ENCODE measurements around the gene JARID2. TPM values are rescaled to one million over a fixed set of nuclear protein-coding genes. Genes with fewer than 3 reads are reported as not detected.

The JARID2 gene
- total RNA-seq, 1 experiment from 2014 or later = 23.6 TPM

DNA sequence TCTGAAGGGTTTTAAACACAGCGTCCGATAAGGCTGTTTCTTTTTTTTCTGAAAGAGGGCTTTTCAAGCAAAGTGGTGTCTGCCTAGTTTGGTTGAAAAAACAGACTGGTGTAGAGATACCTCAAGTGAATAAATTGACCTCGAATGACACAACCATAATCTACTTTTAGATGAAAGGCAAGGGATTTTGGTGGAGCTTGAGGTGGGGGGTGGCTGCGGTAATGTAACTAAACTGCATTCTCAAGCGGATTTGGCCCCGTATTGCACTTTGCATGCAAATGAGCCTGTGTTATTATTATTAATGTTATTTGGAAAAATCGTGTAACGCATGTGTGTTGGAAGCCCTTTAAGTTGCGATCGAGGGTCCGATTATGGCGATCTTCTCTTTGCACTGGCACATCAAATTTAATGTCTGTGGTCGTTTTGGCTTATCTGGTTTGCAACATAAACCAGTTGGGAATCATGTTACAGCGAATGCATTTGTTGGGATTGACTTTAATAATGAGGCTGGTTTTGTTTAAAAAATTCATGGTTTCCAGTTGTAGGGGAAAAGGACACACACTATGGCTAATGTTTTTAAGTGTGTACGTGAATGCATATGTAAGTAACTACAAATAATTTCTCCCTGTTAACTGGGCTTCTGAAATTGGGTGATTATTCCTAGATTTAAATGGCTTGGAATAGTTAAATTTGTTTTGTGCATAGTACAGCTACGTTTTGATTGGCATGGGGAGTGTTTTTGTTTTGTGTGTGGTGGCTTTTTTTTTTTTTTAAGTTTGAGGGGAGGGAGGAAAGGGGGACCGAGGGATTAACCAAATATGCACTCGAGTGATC lies 1.0 kb downstream of the JARID2 start:
- intact Hi-C loops (cut with micrococcal nuclease) = loop anchor here (5.0 to 10.0 kb wide), 6 partner anchors 145 to 1032 kb away; no protein-coding TSS in a partner anchor
- ChIA-PET CTCF (interaction anchor here (0.6 kb wide), 1 partner anchor 631 kb away, joined by 3 read pairs; no protein-coding TSS in a partner anchor), POLR2A (no interaction called here), RAD21 (ENCODE audit: low non-redundant PET in 1 of 2, low total read pairs in 2 of 2, uncharacterized antibody in 2 of 2, unreplicated experiment in 2 of 2) (interaction anchor here in 1 of 2 experiments (0.6 to 0.7 kb wide), 2 partner anchors 50 to 500 kb away, joined by 3 read pairs; no protein-coding TSS in a partner anchor)
- H4K20me1 ChIP-seq (ENCODE audit: insufficient read depth) = no peaks in the 10 kb centered on the region
- BruUV-seq (replicated peaks) = no TSS peak
- peak overlapping the region; percentile 90 for H3K4me2 ChIP-seq (ENCODE audit: low read length)
- no peaks in the 10 kb centered on the region for H3K27me3 ChIP-seq (ENCODE audit: insufficient read depth, low read length)
- ATAC-seq (no peak), DNase-seq (ENCODE audit: low read depth, low spot score) (no peak)
- no peaks in the 10 kb centered on the region for H3K9me3 ChIP-seq (ENCODE audit: control insufficient read depth in 1 of 2, insufficient read depth in 1 of 2, low read depth in 1 of 2, low read length in 2 of 2)
- peaks cover 50% of the 10 kb centered on the region for H3K79me2 ChIP-seq (ENCODE audit: insufficient read depth, low read length)
- H3K36me3 ChIP-seq (ENCODE audit: control insufficient read depth in 1 of 2, insufficient read depth in 2 of 2, low read length in 2 of 2) = no peaks in the 10 kb centered on the region; a peak in 1 of 4 replicates
- no peak overlapping the region for H2AFZ ChIP-seq (ENCODE audit: low read depth, low read length, poor library complexity, severe bottlenecking)
- no peaks in the 10 kb centered on the region for H3K9me2 ChIP-seq (ENCODE audit: insufficient read depth)
- peak overlapping the region; percentile 72 to 81 for H3K4me3 ChIP-seq (replicated peaks in 1 of 2; ENCODE audit: low read depth in 1 of 2, low read length in 2 of 2)
- peaks cover 16 to 44% of the 10 kb centered on the region in 2 experiments for H3K4me1 ChIP-seq (ENCODE audit: control insufficient read depth in 1 of 2, insufficient read depth in 2 of 2, low read length in 2 of 2)
- peak overlapping the region; percentile 82 for H3K9ac ChIP-seq (ENCODE audit: low read length)
- H3K27ac ChIP-seq (ENCODE audit: low read depth, low read length) = no peak overlapping the region
- TF ChIP-seq, protein P1, sequence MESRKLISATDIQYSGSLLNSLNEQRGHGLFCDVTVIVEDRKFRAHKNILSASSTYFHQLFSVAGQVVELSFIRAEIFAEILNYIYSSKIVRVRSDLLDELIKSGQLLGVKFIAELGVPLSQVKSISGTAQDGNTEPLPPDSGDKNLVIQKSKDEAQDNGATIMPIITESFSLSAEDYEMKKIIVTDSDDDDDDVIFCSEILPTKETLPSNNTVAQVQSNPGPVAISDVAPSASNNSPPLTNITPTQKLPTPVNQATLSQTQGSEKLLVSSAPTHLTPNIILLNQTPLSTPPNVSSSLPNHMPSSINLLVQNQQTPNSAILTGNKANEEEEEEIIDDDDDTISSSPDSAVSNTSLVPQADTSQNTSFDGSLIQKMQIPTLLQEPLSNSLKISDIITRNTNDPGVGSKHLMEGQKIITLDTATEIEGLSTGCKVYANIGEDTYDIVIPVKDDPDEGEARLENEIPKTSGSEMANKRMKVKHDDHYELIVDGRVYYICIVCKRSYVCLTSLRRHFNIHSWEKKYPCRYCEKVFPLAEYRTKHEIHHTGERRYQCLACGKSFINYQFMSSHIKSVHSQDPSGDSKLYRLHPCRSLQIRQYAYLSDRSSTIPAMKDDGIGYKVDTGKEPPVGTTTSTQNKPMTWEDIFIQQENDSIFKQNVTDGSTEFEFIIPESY (IDR thresholded peaks at IDR 0.05; ENCODE audit: extremely low read depth, insufficient replicate concordance, low read length) = no peak
- TF ChIP-seq CBX3 (IDR thresholded peaks at IDR 0.05; ENCODE audit: low read depth) = no peak
- no peak for TF ChIP-seq ELF1 (IDR thresholded peaks at IDR 0.05; ENCODE audit: borderline replicate concordance, low read depth)
- TF ChIP-seq, protein P2, sequence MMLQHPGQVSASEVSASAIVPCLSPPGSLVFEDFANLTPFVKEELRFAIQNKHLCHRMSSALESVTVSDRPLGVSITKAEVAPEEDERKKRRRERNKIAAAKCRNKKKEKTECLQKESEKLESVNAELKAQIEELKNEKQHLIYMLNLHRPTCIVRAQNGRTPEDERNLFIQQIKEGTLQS (IDR thresholded peaks at IDR 0.05) = no peak
- no peak for TF ChIP-seq POLR2A (IDR thresholded peaks at IDR 0.05; ENCODE audit: borderline replicate concordance, extremely low read depth, insufficient read depth, insufficient read length)
- TF ChIP-seq, protein P3, sequence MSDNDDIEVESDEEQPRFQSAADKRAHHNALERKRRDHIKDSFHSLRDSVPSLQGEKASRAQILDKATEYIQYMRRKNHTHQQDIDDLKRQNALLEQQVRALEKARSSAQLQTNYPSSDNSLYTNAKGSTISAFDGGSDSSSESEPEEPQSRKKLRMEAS (IDR thresholded peaks at IDR 0.05) = no peak
- TF ChIP-seq FOSL1 (IDR thresholded peaks at IDR 0.05; ENCODE audit: low read depth) = no peak
- TF ChIP-seq, protein P4, sequence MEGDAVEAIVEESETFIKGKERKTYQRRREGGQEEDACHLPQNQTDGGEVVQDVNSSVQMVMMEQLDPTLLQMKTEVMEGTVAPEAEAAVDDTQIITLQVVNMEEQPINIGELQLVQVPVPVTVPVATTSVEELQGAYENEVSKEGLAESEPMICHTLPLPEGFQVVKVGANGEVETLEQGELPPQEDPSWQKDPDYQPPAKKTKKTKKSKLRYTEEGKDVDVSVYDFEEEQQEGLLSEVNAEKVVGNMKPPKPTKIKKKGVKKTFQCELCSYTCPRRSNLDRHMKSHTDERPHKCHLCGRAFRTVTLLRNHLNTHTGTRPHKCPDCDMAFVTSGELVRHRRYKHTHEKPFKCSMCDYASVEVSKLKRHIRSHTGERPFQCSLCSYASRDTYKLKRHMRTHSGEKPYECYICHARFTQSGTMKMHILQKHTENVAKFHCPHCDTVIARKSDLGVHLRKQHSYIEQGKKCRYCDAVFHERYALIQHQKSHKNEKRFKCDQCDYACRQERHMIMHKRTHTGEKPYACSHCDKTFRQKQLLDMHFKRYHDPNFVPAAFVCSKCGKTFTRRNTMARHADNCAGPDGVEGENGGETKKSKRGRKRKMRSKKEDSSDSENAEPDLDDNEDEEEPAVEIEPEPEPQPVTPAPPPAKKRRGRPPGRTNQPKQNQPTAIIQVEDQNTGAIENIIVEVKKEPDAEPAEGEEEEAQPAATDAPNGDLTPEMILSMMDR (IDR thresholded peaks at IDR 0.05 in 2 of 3, conservative IDR thresholded peaks at IDR 0.05 in 1 of 3; ENCODE audit: borderline replicate concordance in 1 of 3, insufficient read depth in 1 of 3, low read depth in 2 of 3, low read length in 2 of 3) = no peak
- no peak for TF ChIP-seq TCF7L2 (IDR thresholded peaks at IDR 0.05; ENCODE audit: borderline replicate concordance, extremely low read depth, insufficient read depth, insufficient read length)
- TF ChIP-seq EZH2phosphoT487 (IDR thresholded peaks at IDR 0.05; ENCODE audit: borderline replicate concordance) = no peak
- no peak for TF ChIP-seq CEBPB (IDR thresholded peaks at IDR 0.05; ENCODE audit: low read depth)
- TF ChIP-seq, protein P5, sequence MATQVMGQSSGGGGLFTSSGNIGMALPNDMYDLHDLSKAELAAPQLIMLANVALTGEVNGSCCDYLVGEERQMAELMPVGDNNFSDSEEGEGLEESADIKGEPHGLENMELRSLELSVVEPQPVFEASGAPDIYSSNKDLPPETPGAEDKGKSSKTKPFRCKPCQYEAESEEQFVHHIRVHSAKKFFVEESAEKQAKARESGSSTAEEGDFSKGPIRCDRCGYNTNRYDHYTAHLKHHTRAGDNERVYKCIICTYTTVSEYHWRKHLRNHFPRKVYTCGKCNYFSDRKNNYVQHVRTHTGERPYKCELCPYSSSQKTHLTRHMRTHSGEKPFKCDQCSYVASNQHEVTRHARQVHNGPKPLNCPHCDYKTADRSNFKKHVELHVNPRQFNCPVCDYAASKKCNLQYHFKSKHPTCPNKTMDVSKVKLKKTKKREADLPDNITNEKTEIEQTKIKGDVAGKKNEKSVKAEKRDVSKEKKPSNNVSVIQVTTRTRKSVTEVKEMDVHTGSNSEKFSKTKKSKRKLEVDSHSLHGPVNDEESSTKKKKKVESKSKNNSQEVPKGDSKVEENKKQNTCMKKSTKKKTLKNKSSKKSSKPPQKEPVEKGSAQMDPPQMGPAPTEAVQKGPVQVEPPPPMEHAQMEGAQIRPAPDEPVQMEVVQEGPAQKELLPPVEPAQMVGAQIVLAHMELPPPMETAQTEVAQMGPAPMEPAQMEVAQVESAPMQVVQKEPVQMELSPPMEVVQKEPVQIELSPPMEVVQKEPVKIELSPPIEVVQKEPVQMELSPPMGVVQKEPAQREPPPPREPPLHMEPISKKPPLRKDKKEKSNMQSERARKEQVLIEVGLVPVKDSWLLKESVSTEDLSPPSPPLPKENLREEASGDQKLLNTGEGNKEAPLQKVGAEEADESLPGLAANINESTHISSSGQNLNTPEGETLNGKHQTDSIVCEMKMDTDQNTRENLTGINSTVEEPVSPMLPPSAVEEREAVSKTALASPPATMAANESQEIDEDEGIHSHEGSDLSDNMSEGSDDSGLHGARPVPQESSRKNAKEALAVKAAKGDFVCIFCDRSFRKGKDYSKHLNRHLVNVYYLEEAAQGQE (IDR thresholded peaks at IDR 0.05; ENCODE audit: low read depth) = no peak
- no peak for TF ChIP-seq JUND (IDR thresholded peaks at IDR 0.05)
- no peak for TF ChIP-seq ZNF274 (IDR thresholded peaks at IDR 0.05; ENCODE audit: low read depth, low read length)
- TF ChIP-seq YY1 (IDR thresholded peaks at IDR 0.05; ENCODE audit: extremely low read depth, insufficient replicate concordance, low read depth, low read length) = no peak
- no peak for TF ChIP-seq SP1 (IDR thresholded peaks at IDR 0.05; ENCODE audit: low read depth)
- no peak for TF ChIP-seq RAD21 (IDR thresholded peaks at IDR 0.05; ENCODE audit: low read depth)
- TF ChIP-seq EZH2 (IDR thresholded peaks at IDR 0.05) = no peak
